AG10803 (cell line): ENCODE measurements around the gene EDIL3.

Experiments
- DNase-seq: peaks from one replicate; pipeline ENCODE4 v3.0.0; 2010; ENCODE audit warnings: low read depth
- H3K4me3 ChIP-seq: 2 replicates; pipeline ENCODE4 v1.5.1; 2011; ENCODE audit warnings: mild to moderate bottlenecking, low read length, control low read depth
- TF ChIP-seq, protein P1 (sequence below): conservative IDR thresholded peaks from 2 replicates; pipeline ENCODE4 v1.5.1; 2011; ENCODE audit warnings: mild to moderate bottlenecking, low read length, control low read depth, inconsistent platforms

The EDIL3 gene

GRCh38 chr5:84248013-84248412, 136.7 kb downstream of the EDIL3 start:
- TF ChIP-seq, protein P1, sequence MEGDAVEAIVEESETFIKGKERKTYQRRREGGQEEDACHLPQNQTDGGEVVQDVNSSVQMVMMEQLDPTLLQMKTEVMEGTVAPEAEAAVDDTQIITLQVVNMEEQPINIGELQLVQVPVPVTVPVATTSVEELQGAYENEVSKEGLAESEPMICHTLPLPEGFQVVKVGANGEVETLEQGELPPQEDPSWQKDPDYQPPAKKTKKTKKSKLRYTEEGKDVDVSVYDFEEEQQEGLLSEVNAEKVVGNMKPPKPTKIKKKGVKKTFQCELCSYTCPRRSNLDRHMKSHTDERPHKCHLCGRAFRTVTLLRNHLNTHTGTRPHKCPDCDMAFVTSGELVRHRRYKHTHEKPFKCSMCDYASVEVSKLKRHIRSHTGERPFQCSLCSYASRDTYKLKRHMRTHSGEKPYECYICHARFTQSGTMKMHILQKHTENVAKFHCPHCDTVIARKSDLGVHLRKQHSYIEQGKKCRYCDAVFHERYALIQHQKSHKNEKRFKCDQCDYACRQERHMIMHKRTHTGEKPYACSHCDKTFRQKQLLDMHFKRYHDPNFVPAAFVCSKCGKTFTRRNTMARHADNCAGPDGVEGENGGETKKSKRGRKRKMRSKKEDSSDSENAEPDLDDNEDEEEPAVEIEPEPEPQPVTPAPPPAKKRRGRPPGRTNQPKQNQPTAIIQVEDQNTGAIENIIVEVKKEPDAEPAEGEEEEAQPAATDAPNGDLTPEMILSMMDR = no peak
- no peak for DNase-seq
- H3K4me3 ChIP-seq = no peak overlapping the region

DNA sequence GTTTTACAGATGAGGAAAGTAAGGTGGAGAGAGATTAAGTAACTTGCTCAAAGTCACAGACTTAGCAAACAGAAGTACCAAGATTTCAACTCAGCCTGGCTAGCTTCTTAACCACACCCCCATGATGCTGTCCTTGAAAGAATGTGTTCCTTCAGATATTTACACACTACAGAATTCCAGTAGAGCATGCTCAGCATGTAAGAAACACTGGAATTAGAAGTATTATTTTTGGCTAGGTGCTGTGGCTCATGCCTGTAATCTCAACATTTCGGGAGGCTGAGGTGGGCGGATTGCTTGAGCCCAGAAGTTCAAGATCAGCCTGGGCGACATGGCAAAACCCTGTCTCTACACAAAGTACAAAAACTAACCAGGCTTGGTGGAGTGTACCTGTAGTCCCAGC, 142.4 kb downstream of the EDIL3 start:
- DNase-seq = peak; percentile 86
- TF ChIP-seq, protein P1 = no peak
- H3K4me3 ChIP-seq = no peak overlapping the region

- TF ChIP-seq, protein P1 = no peak
Measured at GRCh38 chr5:84239494-84239893, 145.2 kb downstream of the EDIL3 start.

GRCh38 chr5:84237126-84237525, 147.6 kb downstream of the EDIL3 start:
- no peak overlapping the region for H3K4me3 ChIP-seq
- no peak for DNase-seq
- TF ChIP-seq, protein P1 = no peak

More at GRCh38 chr5:84239494-84239893, 145.2 kb downstream of the EDIL3 start:
- H3K4me3 ChIP-seq = no peak overlapping the region
- DNase-seq = peak; percentile 63

DNA sequence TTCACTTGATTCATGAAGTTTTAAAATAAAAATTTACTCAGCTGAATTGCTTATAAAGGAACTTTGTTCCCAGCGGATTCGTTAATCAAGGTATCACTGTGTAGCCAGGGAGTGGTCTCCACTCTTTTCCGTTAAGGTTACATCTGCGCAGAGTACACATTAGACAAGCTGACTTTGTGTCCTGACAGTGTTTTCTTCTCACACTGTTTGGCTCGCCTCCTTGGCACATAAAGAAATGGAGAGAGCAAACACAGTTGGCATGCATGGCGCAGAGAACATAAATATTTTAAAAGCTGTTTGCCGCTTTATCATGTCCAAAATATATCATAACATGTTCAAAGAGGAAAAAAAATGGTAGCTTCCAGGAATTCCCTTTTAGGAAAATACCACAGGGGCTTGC, 153.2 kb downstream of the EDIL3 start:
- TF ChIP-seq, protein P1 = no peak
- no peak for DNase-seq
- no peak overlapping the region for H3K4me3 ChIP-seq

- TF ChIP-seq, protein P1 = no peak
- no peak for DNase-seq
- H3K4me3 ChIP-seq = no peak overlapping the region
Measured at GRCh38 chr5:84229045-84229444, 155.6 kb downstream of the EDIL3 start.

DNA sequence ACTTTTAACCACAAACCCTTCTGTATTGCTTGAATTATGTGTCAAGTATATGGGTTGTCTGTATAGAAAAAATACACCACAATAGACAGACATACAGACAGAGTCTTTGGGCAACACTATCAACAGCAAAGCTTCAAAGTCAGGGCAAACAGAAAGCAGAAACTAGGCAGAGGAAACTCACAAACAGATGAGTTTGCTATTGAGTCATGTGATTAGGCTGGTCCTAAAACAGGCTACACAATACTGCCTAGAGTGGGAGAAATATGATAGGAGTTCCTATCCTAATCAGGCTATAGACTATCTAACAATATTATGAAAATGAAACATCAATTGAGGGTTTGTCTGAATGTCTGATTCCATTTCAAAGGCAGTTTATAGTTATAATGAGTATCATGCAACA, 156.4 kb downstream of the EDIL3 start:
- no peak for DNase-seq
- no peak overlapping the region for H3K4me3 ChIP-seq
- TF ChIP-seq, protein P1 = no peak
